Measurements from ENCODE around the gene MID1IP1. TPM values are rescaled to one million over a fixed set of nuclear protein-coding genes. Genes with fewer than 3 reads are reported as not detected.

The MID1IP1 gene
- total RNA-seq, 1 experiment from 2014 or later: 100 TPM

GRCh38 chrX:38798956-38799355 is 2.3 kb upstream of the MID1IP1 start:
- H2AFZ ChIP-seq (ENCODE audit: low read length): no peak overlapping the region
- no peaks in the 10 kb centered on the region for H3K9me3 ChIP-seq (ENCODE audit: control insufficient read depth, low read depth, low read length)
- TF ChIP-seq CTCF (conservative IDR thresholded peaks at IDR 0.05): no peak
- H2BK12ac ChIP-seq (ENCODE audit: insufficient read length, low read depth, low read length): no peak overlapping the region
- Mint-ChIP-seq H3K4me1 (peaks cover 8% of the 10 kb centered on the region in 2 experiments), H3K27me3 (ENCODE audit: low read depth) (no peaks in the 10 kb centered on the region; the same call in none of the 2 replicates), H3K9me3 (peaks cover 46 to 58% of the 10 kb centered on the region in 2 experiments), H3K36me3 (ENCODE audit: insufficient read depth in 1 of 3, low read depth in 3 of 3) (peaks cover 10 to 21% (median 11%) of the 10 kb centered on the region in 3 experiments; a peak in 6 of 7 replicates), H3K27ac (no peak overlapping the region), H3K4me3 (no peak overlapping the region)
- H3K4ac ChIP-seq (ENCODE audit: low read depth, low read length): no peak overlapping the region
- H3K4me1 ChIP-seq (ENCODE audit: insufficient read depth, low read length): no peaks in the 10 kb centered on the region; the same call in 1 of the 2 replicates
- WGBS (ENCODE audit: extremely low coverage, insufficient read length, low lambda C conversion rate): no CpG with 5 or more reads among the region's 1 CpG
- no peaks in the 10 kb centered on the region for H3K79me1 ChIP-seq (ENCODE audit: insufficient read depth, low read depth, low read length, poor library complexity, severe bottlenecking)
- no peak overlapping the region for H3K18ac ChIP-seq (ENCODE audit: insufficient read length, low read depth, low read length)
- H3K9ac ChIP-seq (ENCODE audit: extremely low read depth, insufficient read length, low read length): no peak overlapping the region
- no peak overlapping the region for H4K5ac ChIP-seq (ENCODE audit: insufficient read length, low read depth, low read length)
- H3K14ac ChIP-seq (ENCODE audit: insufficient read depth, low read length): no peak overlapping the region
- H3K23me2 ChIP-seq (ENCODE audit: insufficient read length, low read depth, low read length, poor library complexity, severe bottlenecking): peaks cover 4% of the 10 kb centered on the region
- no peaks in the 10 kb centered on the region for H4K20me1 ChIP-seq (ENCODE audit: control insufficient read depth, insufficient read depth, insufficient read length)
- no peak overlapping the region for H4K8ac ChIP-seq (replicated peaks; ENCODE audit: insufficient read length, low read depth, low read length)
- H2BK15ac ChIP-seq (ENCODE audit: low read depth, low read length): no peak overlapping the region
- no peak overlapping the region for H4K91ac ChIP-seq (ENCODE audit: insufficient read length, low read depth, low read length)
- H3K27me3 ChIP-seq (ENCODE audit: insufficient read depth, low read length): no peaks in the 10 kb centered on the region
- no peaks in the 10 kb centered on the region; the same call in 1 of the 2 replicates for H3K79me2 ChIP-seq (ENCODE audit: insufficient read depth, low read length)
- H3K4me2 ChIP-seq (ENCODE audit: insufficient read depth, insufficient read length, low read length): no peak overlapping the region
- H2BK120ac ChIP-seq (ENCODE audit: low read depth, low read length, poor library complexity, severe bottlenecking): no peak overlapping the region
- no peak overlapping the region for H3K23ac ChIP-seq (ENCODE audit: insufficient read length, low read depth, low read length)
- H2AK5ac ChIP-seq (ENCODE audit: insufficient read length, low read length): no peak overlapping the region
- H3K56ac ChIP-seq (ENCODE audit: insufficient read length, low read depth, low read length): no peak overlapping the region
- H3K27ac ChIP-seq (ENCODE audit: insufficient read length, low read depth, low read length): no peak overlapping the region
- no peak for DNase-seq
- no peak overlapping the region for H2BK5ac ChIP-seq (ENCODE audit: insufficient read length, low read length)
- H2BK20ac ChIP-seq (ENCODE audit: low read depth, low read length, poor library complexity, severe bottlenecking): no peak overlapping the region
- no peak overlapping the region for H3T11ph ChIP-seq (ENCODE audit: low read length)
